IMR-90 (cell line): ENCODE measurements around the gene UNC50. TPM values are rescaled to one million over a fixed set of nuclear protein-coding genes. Genes with fewer than 3 reads are reported as not detected.

Experiments
- ATAC-seq: fragments of 200-7000 bp; cut with Tn5 transposase; 2 replicates; pipeline ENCODE4 v1.9.1; 2020; ENCODE audit warnings: low read depth, mild to moderate bottlenecking, moderate library complexity
- BruUV-seq: library from RNA; stranded (reverse); fragments of 400-500 nt; replicated peaks from 2 replicates; lab custom pipeline; 2021; lab: Mats Ljungman, UMichigan
- CTCF ChIA-PET: fragments of 300-600 bp; formaldehyde crosslinking; extraction: SDS; loops from one replicate; lab custom pipeline; 2021; ENCODE audit warnings: antibody characterized with exemption; lab: Yijun Ruan, JAX
- POLR2A ChIA-PET: fragments of 300-600 bp; sonication (Branson Sonifier 250); formaldehyde crosslinking; loops from one replicate; lab custom pipeline; 2022; ENCODE audit warnings: antibody characterized with exemption; ENCODE audit not compliant: unreplicated experiment; lab: Charles Lee
- DNase-seq: peaks from one replicate; pipeline ENCODE4 v3.0.0; 2013
- H2AFZ ChIP-seq: replicated peaks from 2 replicates; pipeline ENCODE3; 2013; ENCODE audit warnings: low read length, mild to moderate bottlenecking; ENCODE audit not compliant: poor library complexity
- H2AK5ac ChIP-seq: 2 replicates; pipeline ENCODE4 v1.6.1; 2013; ENCODE audit warnings: low read depth, low read length, inconsistent platforms
- H2AK9ac ChIP-seq: replicated peaks from 2 replicates; pipeline ENCODE3; 2013; ENCODE audit warnings: mild to moderate bottlenecking, low read depth, low read length, moderate library complexity; ENCODE audit not compliant: poor library complexity
- H2BK120ac ChIP-seq: 2 replicates; pipeline ENCODE4 v1.6.1; 2013; ENCODE audit warnings: low read depth, low read length, inconsistent platforms
- H2BK15ac ChIP-seq: 3 replicates; pipeline ENCODE4 v1.6.1; 2013; ENCODE audit warnings: low read depth, low read length, inconsistent platforms
- H2BK20ac ChIP-seq: 2 replicates; pipeline ENCODE4 v1.6.1; 2013; ENCODE audit warnings: low read depth, mild to moderate bottlenecking, inconsistent platforms, low read length, moderate library complexity
- H2BK5ac ChIP-seq: 2 replicates; pipeline ENCODE4 v1.6.1; 2013; ENCODE audit warnings: mild to moderate bottlenecking, low read depth, low read length, inconsistent platforms; ENCODE audit not compliant: poor library complexity, severe bottlenecking
- H3K14ac ChIP-seq: replicated peaks from 2 replicates; pipeline ENCODE4 v1.6.1; 2013; ENCODE audit warnings: low read depth, low read length, inconsistent platforms
- H3K18ac ChIP-seq: 2 replicates; pipeline ENCODE4 v1.6.1; 2013; ENCODE audit warnings: low read depth, low read length, control low read depth
- H3K23ac ChIP-seq: 2 replicates; pipeline ENCODE4 v1.6.1; 2013; ENCODE audit warnings: low read depth, low read length, inconsistent platforms
- H3K27ac ChIP-seq: 2 replicates; pipeline ENCODE4 v1.5.1; 2013; ENCODE audit warnings: mild to moderate bottlenecking, control low read depth, low read length; ENCODE audit not compliant: insufficient read depth
- H3K27me3 ChIP-seq: 2 replicates; pipeline ENCODE4 v1.6.1; 2013; ENCODE audit warnings: low read length; ENCODE audit not compliant: control insufficient read depth, insufficient read depth
- H3K36me3 ChIP-seq: 2 replicates; pipeline ENCODE4 v1.6.1; 2013; ENCODE audit warnings: low read length, mixed read lengths; ENCODE audit not compliant: control insufficient read depth, insufficient read depth
- H3K4ac ChIP-seq: 2 replicates; pipeline ENCODE4 v1.6.1; 2013; ENCODE audit warnings: low read depth, low read length, inconsistent platforms
- H3K4me1 ChIP-seq: 2 replicates; pipeline ENCODE4 v1.6.1; 2013; ENCODE audit warnings: low read length, mixed read lengths; ENCODE audit not compliant: control insufficient read depth, insufficient read depth
- H3K4me2 ChIP-seq: 2 replicates; pipeline ENCODE4 v1.6.1; 2013; ENCODE audit warnings: low read depth, mild to moderate bottlenecking, control low read depth, low read length, moderate library complexity
- H3K4me3 ChIP-seq: 2 replicates; pipeline ENCODE4 v1.5.1; 2013; ENCODE audit warnings: low read depth, mild to moderate bottlenecking, control low read depth, low read length, moderate library complexity; ENCODE audit not compliant: insufficient read depth
- H3K56ac ChIP-seq: 2 replicates; pipeline ENCODE4 v1.6.1; 2013; ENCODE audit warnings: low read length, inconsistent platforms; ENCODE audit not compliant: insufficient read depth; ENCODE audit errors: extremely low read depth
- H3K79me1 ChIP-seq, 2 experiments: 2 replicates each; pipeline ENCODE4 v1.6.1; 2013; ENCODE audit warnings: low read length in 2 of 2, inconsistent platforms in 1 of 2, low read depth in 1 of 2
- H3K9ac ChIP-seq: 2 replicates; pipeline ENCODE4 v1.6.1; 2013; ENCODE audit warnings: low read depth, low read length, control low read depth
- H3K9me1 ChIP-seq: 2 replicates; pipeline ENCODE4 v1.6.1; 2013; ENCODE audit warnings: low read length, inconsistent platforms; ENCODE audit not compliant: insufficient read depth
- H3K9me3 ChIP-seq: 2 replicates; pipeline ENCODE4 v1.6.1; 2013; ENCODE audit warnings: low read length; ENCODE audit not compliant: control insufficient read depth, insufficient read depth
- H4K20me1 ChIP-seq: 2 replicates; pipeline ENCODE4 v1.6.1; 2013; ENCODE audit warnings: low read length, inconsistent platforms; ENCODE audit not compliant: insufficient read depth
- H4K5ac ChIP-seq: 2 replicates; pipeline ENCODE4 v1.6.1; 2013; ENCODE audit warnings: mild to moderate bottlenecking, low read depth, low read length, control low read depth
- H4K8ac ChIP-seq, 2 experiments: 2 replicates each; pipeline ENCODE4 v1.6.1; 2013; ENCODE audit warnings: low read depth in 2 of 2, low read length in 2 of 2, control low read depth in 1 of 2, inconsistent platforms in 1 of 2
- H4K91ac ChIP-seq: 2 replicates; pipeline ENCODE4 v1.6.1; 2013; ENCODE audit warnings: low read depth, low read length, inconsistent platforms; ENCODE audit not compliant: insufficient read depth
- BHLHE40 ChIP-seq: fragments of 150-350 bp; IDR thresholded peaks from 2 replicates; pipeline ENCODE4 v1.6.1; 2016; ENCODE audit warnings: mild to moderate bottlenecking, low read depth, low read length
- CEBPB ChIP-seq: IDR thresholded peaks from 2 replicates; pipeline ENCODE4 v1.6.1; 2012; ENCODE audit warnings: low read depth, low read length, improper control_type of control experiment
- CHD1 ChIP-seq: IDR thresholded peaks from 2 replicates; pipeline ENCODE4 v1.6.1; 2012; ENCODE audit warnings: low read depth, low read length, improper control_type of control experiment
- CTCF ChIP-seq: conservative IDR thresholded peaks from 2 replicates; pipeline ENCODE4 v1.5.1; 2012; ENCODE audit warnings: mild to moderate bottlenecking, low read depth, low read length, improper control_type of control experiment
- ELK1 ChIP-seq: fragments of 150-350 bp; IDR thresholded peaks from 2 replicates; pipeline ENCODE4 v1.6.1; 2016; ENCODE audit warnings: low read depth, mild to moderate bottlenecking, low read length, moderate library complexity, borderline replicate concordance
- FOS ChIP-seq: fragments of 150-350 bp; IDR thresholded peaks from 2 replicates; pipeline ENCODE4 v1.6.1; 2016; ENCODE audit warnings: low read depth, low read length
- MAFK ChIP-seq: IDR thresholded peaks from 2 replicates; pipeline ENCODE4 v1.6.1; 2012; ENCODE audit warnings: low read depth, low read length, improper control_type of control experiment
- MAZ ChIP-seq: IDR thresholded peaks from 2 replicates; pipeline ENCODE4 v1.6.1; 2012; ENCODE audit warnings: low read depth, mild to moderate bottlenecking, low read length, improper control_type of control experiment, moderate library complexity, borderline replicate concordance
- MXI1 ChIP-seq: IDR thresholded peaks from 2 replicates; pipeline ENCODE4 v1.6.1; 2012; ENCODE audit warnings: low read depth, mild to moderate bottlenecking, low read length, moderate library complexity, borderline replicate concordance
- NFE2L2 ChIP-seq: fragments of 150-350 bp; IDR thresholded peaks from 2 replicates; pipeline ENCODE4 v1.6.1; 2016; ENCODE audit warnings: low read depth, mild to moderate bottlenecking, low read length
- POLR2A ChIP-seq: IDR thresholded peaks from 2 replicates; pipeline ENCODE4 v1.6.1; 2012; ENCODE audit warnings: mild to moderate bottlenecking, low read depth, low read length
- RAD21 ChIP-seq: IDR thresholded peaks from 2 replicates; pipeline ENCODE4 v1.6.1; 2012; ENCODE audit warnings: low read length, improper control_type of control experiment
- RCOR1 ChIP-seq: IDR thresholded peaks from 2 replicates; pipeline ENCODE4 v1.6.1; 2012; ENCODE audit warnings: mild to moderate bottlenecking, low read length, improper control_type of control experiment; ENCODE audit not compliant: insufficient replicate concordance
- SMC3 ChIP-seq: fragments of 150-350 bp; IDR thresholded peaks from 2 replicates; pipeline ENCODE4 v1.6.1; 2016; ENCODE audit warnings: low read depth, mild to moderate bottlenecking, antibody characterized with exemption, low read length, moderate library complexity
- USF2 ChIP-seq: fragments of 150-350 bp; IDR thresholded peaks from 2 replicates; pipeline ENCODE4 v1.6.1; 2017; ENCODE audit warnings: mild to moderate bottlenecking, antibody characterized with exemption, low read length, low read depth
- WGBS, 2 experiments: methylation state at CpG; one replicate each; pipeline versions ENCODE4 v1.1.5 to v1.1.7; 2013; ENCODE audit warnings: missing lambda C conversion rate in 2 of 2; ENCODE audit not compliant: insufficient read length in 1 of 2; ENCODE audit errors: extremely low coverage in 2 of 2; 5-methylcytosine and 5-hydroxymethylcytosine counted together
- dilution Hi-C: fragments of 300-500 bp; cut with HindIII; formaldehyde crosslinking; loops from one replicate; pipeline ENCODE4 v1.14.3; 2018; ENCODE audit warnings: low sequenced_read_pairs; ENCODE audit not compliant: unreplicated experiment
- in situ Hi-C: fragments of 300-500 bp; cut with MboI; formaldehyde crosslinking; loops from 3 replicates; pipeline ENCODE4 v1.14.3; 2019; ENCODE audit warnings: low sequenced_read_pairs, inconsistent platforms, mixed read lengths
- intact Hi-C: fragments of 100-400 bp; cut with micrococcal nuclease; formaldehyde crosslinking; loops from 2 replicates; pipeline ENCODE4 v1.10.0; 2022
- polyA plus RNA-seq, 3 experiments: library from polyadenylated mRNA; depleted of rRNA; stranded (reverse); fragments of >200 nt; gene quantifications; 2 replicates each; pipeline ENCODE4 v1.2.3, GENCODE V29; 2012; ENCODE audit warnings: low replicate concordance in 1 of 3
- total RNA-seq: library from RNA; depleted of rRNA; stranded (reverse); fragments of >200 nt; gene quantifications from 2 replicates; pipeline ENCODE4 v1.2.3, GENCODE V29; 2012

Gene UNC50
- total and polyA plus RNA-seq, 2 of the 4 experiments (the other 2 are of a cell fraction), result 18.3 to 34.1 TPM

DNA sequence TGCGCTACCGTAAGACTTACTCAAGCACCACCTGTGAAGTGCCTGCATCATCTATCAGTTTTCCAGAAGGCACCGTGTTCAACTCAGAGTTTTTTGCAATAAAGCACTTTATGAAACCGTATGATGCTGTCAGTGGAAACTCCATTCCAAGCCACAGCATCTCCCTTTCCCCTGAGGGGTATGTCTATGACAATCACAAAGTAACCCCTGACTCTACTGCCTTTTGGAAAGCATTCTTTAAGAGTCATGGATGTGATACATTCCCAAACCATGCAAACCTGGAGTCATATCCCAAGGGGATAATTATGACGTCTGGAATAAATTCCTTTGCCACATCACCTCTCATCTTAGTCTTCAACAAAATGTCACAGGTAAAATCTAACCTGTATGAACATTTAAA lies 39.2 kb downstream of the UNC50 start:
- no peaks in the 10 kb centered on the region for H3K9me1 ChIP-seq
- intact Hi-C loops, result no loop called here

More for the DNA sequence above, 39.2 kb downstream of the UNC50 start:
- Histone ChIP-seq H2BK120ac (no peak overlapping the region), H3K4me2 (no peak overlapping the region), H3K79me1 (no peaks in the 10 kb centered on the region), H4K91ac (no peak overlapping the region), H2BK15ac (no peak overlapping the region), H3K4ac (no peak overlapping the region), H2BK20ac (no peak overlapping the region), H3K9me3 (no peaks in the 10 kb centered on the region), H2AK5ac (no peak overlapping the region), H3K27me3 (peaks cover 4% of the 10 kb centered on the region), H3K36me3 (no peaks in the 10 kb centered on the region), H4K5ac (no peak overlapping the region), H2AFZ (no peak overlapping the region), H3K27ac (no peak overlapping the region), H3K18ac (no peak overlapping the region), H3K9ac (no peak overlapping the region), H4K20me1 (no peaks in the 10 kb centered on the region), H3K23ac (no peak overlapping the region), H3K4me1 (no peaks in the 10 kb centered on the region), H3K4me3 (no peak overlapping the region), H3K14ac (no peak overlapping the region), H3K56ac (no peak overlapping the region), H2AK9ac (no peak overlapping the region), H2BK5ac (no peak overlapping the region), H4K8ac (no peak overlapping the region)
- DNase-seq (peak; percentile 3), ATAC-seq (no peak)
- dilution Hi-C loops (no loop called here), in situ Hi-C loops (loop anchor here (5.0 to 25.0 kb wide), 3 partner anchors 197 to 865 kb away; no protein-coding TSS in a partner anchor)
- BruUV-seq, result no TSS peak
- POLR2A ChIA-PET, result no interaction called here
- 100% methylated on average over 1 of the region's 5 CpGs; no CpG with 5 or more reads in 1 of the 2 experiments for WGBS, 2 experiments
- CTCF ChIA-PET, result no interaction called here
- TF ChIP-seq FOS (no peak), NFE2L2 (no peak), RCOR1 (no peak), MAFK (no peak), RAD21 (no peak), CHD1 (no peak), BHLHE40 (no peak), CEBPB (no peak), CTCF (no peak), SMC3 (no peak), ELK1 (no peak), MXI1 (no peak), POLR2A (no peak), USF2 (no peak), MAZ (no peak)
